Measurements from ENCODE around the gene MRPL11. TPM values are rescaled to one million over a fixed set of nuclear protein-coding genes. Genes with fewer than 3 reads are reported as not detected.

Gene MRPL11
- total and polyA plus RNA-seq, 2 donors (not counting 3 experiments of a cell fraction or from before 2014, with no cell fraction given), result 54.9 to 69.1 TPM

- POLR2A ChIA-PET, result no interaction called here
- Histone ChIP-seq H3K4me1 (ENCODE audit: control insufficient read depth, extremely low read depth, insufficient read depth, low read length) (no peaks in the 10 kb centered on the region), H4K20me1 (replicated peaks; ENCODE audit: control insufficient read depth, extremely low read depth, insufficient read depth, low read length) (no peaks in the 10 kb centered on the region), H3K79me2 (ENCODE audit: control insufficient read depth, insufficient read depth, low read length) (no peaks in the 10 kb centered on the region), H3K27me3 (ENCODE audit: control insufficient read depth in 2 of 2, insufficient read depth in 2 of 2, low read length in 2 of 2) (peaks cover 8 to 13% of the 10 kb centered on the region in 2 experiments), H3K9me3 (replicated peaks; ENCODE audit: control insufficient read depth, insufficient read depth, low read length) (no peaks in the 10 kb centered on the region), H2AFZ (ENCODE audit: low read depth, low read length) (no peak overlapping the region), H3K4me3 (replicated peaks in 1 of 3; ENCODE audit: insufficient read depth in 1 of 3, low read depth in 1 of 3, low read length in 3 of 3) (no peak overlapping the region), H3K36me3 (ENCODE audit: control insufficient read depth in 2 of 2, extremely low read depth in 1 of 2, insufficient read depth in 2 of 2, low read length in 2 of 2) (no peaks in the 10 kb centered on the region), H3K9me1 (replicated peaks; ENCODE audit: control insufficient read depth, extremely low read depth, insufficient read depth, low read length) (no peaks in the 10 kb centered on the region), H3K27ac (ENCODE audit: insufficient read depth, low read depth, low read length) (no peak overlapping the region), H3K4me2 (ENCODE audit: insufficient read depth, low read length) (no peak overlapping the region), H3K9ac (replicated peaks; ENCODE audit: extremely low read depth, insufficient read depth, low read length) (no peak overlapping the region)
- dilution Hi-C loops (cut with MboI; ENCODE audit: extremely low pct_ligation_motif_present, low sequenced_read_pairs), result no loop called here
- FAIRE-seq (no peak), DNase-seq (ENCODE audit: low read depth, low spot score) (no peak)
- CTCF ChIA-PET, result interaction anchor here (1.0 to 7.1 kb wide), 3 partner anchors 9 to 27 kb away, joined by 5 to 87 read pairs (median 6); partner anchors contain the start of genes MRPL11 and NPAS4
- intact Hi-C loops (cut with micrococcal nuclease), result no loop called here
- no TSS peak for BruUV-seq (replicated peaks)
- TF ChIP-seq POLR2A (IDR thresholded peaks at IDR 0.05; ENCODE audit: low read depth, low read length), result no peak
- TF ChIP-seq GATA2 (IDR thresholded peaks at IDR 0.05; ENCODE audit: insufficient read depth, insufficient read length, low read depth, low read length), result no peak
- TF ChIP-seq, protein P1, sequence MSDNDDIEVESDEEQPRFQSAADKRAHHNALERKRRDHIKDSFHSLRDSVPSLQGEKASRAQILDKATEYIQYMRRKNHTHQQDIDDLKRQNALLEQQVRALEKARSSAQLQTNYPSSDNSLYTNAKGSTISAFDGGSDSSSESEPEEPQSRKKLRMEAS (IDR thresholded peaks at IDR 0.05; ENCODE audit: insufficient read depth, insufficient read length), result no peak
- no peak for TF ChIP-seq MYC (IDR thresholded peaks at IDR 0.05; ENCODE audit: low read depth, low read length)
- no peak for TF ChIP-seq JUN (IDR thresholded peaks at IDR 0.05; ENCODE audit: borderline replicate concordance, insufficient read depth, insufficient read length, low read depth)
- TF ChIP-seq FOS (IDR thresholded peaks at IDR 0.05; ENCODE audit: borderline replicate concordance, insufficient read depth, low read length), result no peak
- TF ChIP-seq POLR2AphosphoS5 (IDR thresholded peaks at IDR 0.05; ENCODE audit: insufficient read depth, low read depth, low read length), result no peak
- no peak for TF ChIP-seq EZH2 (IDR thresholded peaks at IDR 0.05; ENCODE audit: borderline replicate concordance, low read depth, low read length, severe bottlenecking)
- no peak for TF ChIP-seq CTCF (IDR thresholded peaks at IDR 0.05; ENCODE audit: extremely low read depth in 1 of 2, insufficient read depth in 1 of 2, low read depth in 1 of 2, low read length in 2 of 2)
These were observed 26.5 kb downstream of the MRPL11 start for GRCh38 chr11:66412110-66412509.
